ENCODE measurements around the gene DISP2.

Gene DISP2

DNA sequence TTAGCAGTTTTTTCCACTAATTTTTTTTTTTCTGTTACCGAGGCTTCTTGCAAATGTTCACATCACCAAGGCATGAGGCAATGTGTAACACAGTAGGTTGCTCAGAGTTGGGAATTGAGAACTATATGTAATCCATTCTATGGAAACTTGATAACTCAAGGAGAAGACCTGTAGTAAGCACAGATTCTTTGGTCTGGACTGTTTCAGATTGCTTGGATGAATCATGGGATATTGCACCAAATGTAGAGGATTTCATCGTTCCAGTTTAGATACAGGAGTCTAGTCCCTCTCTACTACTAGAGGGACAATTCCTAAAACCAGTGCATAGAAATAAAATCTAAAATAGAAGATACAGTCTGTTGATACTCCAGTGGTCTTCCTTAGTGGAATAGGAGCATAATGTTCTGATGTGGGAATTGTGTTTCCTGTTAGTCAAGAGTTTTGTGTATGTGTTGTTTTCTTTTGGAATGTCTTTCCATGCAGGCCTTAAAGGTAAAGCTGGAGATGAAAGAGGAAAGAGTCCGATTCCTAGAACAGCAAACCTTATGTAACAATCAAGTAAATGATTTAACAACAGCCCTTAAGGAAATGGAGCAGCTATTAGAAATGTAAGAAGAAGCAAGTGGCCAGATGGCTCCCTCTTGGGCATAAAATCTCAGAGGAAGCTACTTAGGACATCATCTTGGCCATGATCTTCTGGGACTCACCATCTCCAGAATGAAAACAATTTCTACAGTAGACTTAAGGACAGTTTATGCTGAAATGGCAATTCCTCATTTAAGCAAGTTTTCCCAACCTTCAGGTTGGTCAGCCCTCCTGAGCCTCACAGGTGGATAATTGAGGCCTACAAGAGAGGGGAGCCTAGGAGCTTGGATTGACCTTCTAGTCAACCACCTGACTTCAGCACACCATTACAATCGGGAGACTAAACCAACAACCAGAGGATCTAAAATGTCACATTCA is 35.2 kb downstream of the DISP2 start:
- no peak for DNase-seq

DNA sequence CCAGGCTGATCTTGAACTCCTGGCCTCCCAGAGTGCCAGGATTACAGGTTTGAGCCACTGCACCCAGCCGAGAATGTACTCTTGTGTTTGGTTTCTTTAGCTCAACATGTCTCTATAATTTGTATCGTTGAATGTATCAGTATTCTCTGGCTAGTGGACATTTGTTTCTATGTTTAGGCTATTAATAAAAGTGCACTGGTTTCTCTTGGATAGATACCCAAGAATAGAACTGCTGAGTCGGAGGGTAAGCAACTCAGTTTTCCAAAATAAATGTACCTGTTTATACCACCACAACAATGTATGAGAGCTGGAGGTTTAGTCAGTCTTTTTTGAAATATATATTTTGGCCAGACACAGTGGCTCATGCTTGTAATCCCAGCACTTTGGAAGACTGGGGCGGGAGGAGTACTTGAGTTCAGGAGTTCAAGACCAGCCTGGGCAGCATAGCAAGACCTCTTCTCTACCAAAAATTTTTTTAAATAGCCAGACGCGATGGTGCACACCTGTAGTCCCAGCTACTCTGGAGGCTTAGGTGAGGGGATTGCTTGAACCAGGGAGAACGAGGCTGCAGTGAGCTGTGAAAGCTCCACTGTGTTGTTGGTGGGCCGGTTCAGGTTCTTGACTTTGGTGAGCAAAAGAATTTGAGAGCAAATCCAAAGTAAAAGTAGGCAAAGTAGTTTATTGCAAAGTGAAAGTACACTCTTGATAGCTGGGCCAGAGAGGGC is 39.8 kb downstream of the DISP2 start:
- DNase-seq = no peak

DNA sequence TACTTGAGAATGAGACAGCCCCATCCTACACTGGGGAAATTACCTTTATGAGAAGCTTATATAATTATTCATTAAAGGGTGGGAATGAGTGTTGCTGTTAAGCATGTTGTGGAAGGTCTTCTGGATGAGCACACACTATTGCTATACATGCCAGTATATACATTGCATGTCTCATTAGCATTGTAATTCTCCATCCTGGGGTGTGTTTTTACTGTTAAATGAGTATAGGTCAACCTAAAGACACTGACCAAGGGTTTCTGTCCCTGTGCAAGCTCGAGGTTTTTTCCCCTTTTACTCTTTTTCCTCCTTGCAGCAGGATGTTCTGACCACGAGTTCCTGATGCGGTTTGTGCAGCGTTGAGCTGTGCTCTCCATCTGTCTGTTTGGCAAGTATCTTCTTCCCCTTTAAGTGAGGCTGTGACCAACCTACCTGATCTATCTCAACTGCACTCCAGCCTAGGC is 40.4 kb downstream of the DISP2 start:
- peak; percentile 12 for DNase-seq

DNA sequence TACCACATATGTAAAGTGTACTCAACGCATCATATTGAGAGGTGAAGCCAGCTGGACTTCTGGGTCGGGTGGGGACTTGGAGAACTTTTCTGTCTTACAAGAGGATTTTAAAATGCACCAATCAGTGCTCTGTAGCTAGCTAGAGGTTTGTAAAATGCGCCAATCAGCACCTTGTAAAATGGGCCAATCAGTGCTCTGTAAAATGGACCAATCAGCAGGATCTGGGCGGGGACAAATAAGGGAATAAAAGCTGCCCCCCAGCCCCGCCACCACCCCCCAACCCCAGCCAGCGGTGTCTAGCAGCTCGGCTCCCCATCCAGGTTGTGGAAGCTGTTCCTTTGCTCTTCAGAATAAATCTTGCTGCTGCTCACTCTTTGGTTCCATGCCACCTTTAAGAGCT is 41.4 kb downstream of the DISP2 start:
- no peak for DNase-seq

DNA sequence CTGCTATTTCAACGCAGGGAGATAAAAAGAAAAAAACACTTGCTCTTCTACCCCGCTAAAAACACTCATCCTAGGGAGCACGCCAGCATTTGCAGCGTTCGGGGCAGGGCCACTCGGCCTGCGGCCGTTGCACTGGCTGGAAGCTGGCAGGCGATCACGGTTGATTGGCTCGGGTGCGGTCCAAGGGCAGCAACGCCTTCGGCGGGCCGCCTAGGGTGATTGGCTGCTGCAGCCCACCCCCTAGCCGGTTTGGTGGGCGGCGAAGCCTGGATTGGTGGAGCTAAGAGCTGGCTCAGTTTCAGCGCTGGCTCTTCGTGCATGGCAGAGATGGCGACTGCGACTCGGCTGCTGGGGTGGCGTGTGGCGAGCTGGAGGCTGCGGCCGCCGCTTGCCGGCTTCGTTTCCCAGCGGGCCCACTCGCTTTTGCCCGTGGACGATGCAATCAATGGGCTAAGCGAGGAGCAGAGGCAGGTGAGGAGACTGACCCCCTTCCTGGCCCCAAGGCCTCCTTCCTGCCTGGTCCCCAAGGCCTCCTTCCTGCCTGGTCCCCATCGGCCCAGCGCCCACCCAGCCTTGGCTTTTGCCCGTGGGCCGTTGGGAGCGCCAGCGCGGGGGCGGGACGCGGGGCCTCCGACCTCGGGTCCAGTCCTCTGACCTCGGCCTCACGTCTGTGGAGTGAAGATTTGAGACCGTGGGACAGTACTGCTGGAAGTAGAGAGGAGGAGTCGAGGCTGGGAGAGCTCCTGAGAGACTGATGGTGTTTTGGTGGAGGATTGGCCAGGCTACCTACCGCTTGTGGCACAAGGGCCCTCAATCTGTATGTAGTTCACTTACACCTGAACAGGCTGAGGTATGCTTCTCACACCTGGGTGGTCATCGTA is 47.7 kb downstream of the DISP2 start, which contains the start of gene IVD:
Gene IVD (plus strand): TSS at position 295 of the 881 bp plus-strand sequence. CDS start 33 bp downstream, at position 328.
- DNase-seq = peak; percentile 79

DNA sequence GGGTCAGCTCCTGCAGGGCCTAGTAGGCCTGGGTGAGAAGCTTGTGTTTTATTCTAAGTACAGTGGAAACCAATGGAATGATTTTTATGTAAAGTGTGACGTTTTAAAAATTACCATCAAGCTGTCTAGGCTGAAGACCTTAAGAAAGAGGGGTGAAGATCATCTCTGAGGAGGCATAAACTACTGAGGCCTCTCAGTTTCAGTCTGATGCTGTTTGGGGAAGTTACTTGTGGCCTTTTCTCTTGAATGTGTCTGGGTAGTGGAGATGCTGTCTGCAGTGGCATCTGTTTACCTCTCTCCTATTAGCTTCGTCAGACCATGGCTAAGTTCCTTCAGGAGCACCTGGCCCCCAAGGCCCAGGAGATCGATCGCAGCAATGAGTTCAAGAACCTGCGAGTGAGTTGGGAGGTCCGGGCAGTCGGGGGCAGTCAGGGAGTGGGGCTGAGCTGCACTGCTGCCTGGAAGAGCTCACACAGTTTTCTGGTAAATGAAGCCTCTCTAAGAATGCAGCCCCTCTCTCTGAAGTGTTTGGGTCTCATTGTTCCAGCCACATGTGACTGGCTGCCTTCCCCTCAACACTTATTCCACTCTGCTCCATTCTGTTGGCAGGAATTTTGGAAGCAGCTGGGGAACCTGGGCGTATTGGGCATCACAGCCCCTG is 49.4 kb downstream of the DISP2 start:
- no peak for DNase-seq

DNA sequence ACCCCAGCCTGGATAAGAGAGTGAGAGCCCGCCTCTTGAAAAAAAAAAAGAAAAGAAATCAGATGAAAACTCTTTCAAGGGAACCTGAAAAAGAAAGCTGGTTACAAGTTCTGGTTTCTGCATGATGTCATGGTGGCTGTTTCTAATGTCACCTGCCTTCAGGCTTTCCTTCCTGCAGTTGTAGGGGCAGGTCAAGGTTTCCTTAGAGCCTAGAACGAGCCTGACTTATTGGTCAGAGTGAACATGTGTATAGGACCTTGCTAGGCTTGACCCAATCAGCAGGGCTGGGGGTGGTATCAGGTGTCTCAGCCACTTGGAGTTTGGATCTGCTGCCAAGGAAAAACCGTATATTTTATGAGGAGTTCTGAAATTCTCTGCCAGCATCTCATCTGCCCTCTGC is 51.3 kb downstream of the DISP2 start:
- DNase-seq = no peak

DNA sequence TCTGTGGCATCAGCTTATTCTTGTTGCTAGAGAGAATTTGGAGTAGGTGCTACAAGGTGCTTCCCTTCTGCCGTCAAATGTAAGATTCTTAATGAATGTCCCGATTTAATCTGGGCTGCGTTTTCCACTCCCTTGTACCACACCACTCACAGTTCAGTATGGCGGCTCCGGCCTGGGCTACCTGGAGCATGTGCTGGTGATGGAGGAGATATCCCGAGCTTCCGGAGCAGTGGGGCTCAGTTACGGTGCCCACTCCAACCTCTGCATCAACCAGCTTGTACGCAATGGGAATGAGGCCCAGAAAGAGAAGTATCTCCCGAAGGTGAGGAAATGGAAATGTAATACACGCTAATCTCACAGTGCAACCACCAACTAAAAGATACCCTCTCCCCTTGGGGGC is 52.5 kb downstream of the DISP2 start:
- DNase-seq = no peak

DNA sequence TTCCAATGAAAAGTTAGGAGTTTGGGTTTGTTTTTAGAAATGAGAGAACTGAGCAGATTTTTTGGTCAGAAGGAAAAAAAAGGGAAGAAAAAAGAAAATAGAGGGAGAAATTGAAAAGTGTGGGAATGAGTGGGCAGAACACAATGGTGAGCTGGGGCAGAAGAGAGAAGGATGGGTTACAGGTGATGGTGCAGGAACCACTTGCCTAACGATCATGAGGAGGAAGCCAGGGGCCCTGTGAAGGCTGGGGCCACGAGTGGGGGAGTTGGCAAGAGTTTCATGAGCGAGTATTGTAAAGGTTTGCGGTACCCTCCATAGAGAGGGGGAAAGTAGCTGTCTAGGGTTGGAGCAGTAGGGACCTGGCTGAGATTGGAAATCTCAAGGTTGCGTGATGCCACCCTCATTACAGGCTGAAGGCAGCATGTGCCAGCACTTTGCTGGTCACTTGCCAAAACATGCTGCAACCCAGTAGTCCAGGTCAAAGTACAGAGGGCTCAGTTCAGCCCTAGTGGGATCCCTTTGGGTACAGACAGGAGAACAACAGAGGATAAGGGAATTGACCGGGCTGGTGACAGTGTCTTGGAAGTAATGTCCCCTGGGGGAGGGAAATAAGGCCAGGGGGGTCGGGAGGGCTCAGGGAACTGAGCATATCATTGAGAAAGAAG is 54.2 kb downstream of the DISP2 start:
- no peak for DNase-seq

DNA sequence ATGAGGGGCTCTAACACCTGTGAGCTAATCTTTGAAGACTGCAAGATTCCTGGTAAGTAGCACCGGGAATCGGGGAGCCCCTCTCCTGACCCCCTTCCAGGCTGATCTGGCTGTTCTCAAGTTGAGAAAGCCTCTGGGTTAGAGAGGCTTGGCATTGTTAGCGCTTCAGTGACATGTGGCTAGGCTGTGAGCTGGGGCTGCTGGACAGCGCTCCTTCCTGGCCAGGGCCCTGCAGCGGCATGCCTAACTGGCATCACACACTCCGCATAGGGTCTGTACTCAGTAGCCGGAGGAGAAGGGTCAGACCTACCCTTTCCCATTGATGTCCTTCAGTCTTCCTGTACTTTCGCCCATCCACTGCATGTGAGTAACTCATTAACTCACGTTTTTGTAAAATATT is 55.0 kb downstream of the DISP2 start:
- DNase-seq = no peak

DNA sequence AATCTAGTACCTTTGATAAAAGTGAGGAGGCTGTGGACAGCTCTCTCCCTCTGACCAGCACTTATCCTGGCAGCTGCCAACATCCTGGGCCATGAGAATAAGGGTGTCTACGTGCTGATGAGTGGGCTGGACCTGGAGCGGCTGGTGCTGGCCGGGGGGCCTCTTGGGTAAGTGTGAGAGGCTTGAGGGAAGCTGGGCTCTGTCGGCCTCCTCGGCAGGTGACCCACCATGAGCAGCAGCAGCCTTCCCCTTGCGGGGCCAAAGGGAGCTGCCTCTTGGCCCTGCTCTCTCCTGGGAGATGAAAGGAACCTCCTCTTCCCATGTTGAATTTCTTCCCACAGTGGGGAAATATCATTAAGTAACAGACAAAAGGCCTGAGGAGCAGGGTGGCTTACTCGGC is 56.8 kb downstream of the DISP2 start:
- DNase-seq = no peak

DNA sequence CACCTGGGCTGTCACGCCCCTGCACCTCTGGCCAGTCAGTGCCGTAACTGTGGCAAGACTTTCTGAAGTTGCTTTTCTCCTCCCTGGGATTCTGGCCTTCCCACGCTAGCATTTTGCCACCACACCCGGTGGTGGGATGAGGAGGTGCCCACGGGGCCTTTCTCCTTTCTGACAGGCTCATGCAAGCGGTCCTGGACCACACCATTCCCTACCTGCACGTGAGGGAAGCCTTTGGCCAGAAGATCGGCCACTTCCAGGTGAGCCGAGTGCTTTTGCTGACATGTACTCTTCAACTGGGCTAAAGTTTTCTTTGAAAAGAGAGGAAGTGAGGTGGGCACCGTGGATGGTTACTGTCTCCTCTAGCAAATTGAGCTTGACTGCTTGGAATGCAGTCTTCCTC is 57.2 kb downstream of the DISP2 start:
- no peak for DNase-seq

DNA sequence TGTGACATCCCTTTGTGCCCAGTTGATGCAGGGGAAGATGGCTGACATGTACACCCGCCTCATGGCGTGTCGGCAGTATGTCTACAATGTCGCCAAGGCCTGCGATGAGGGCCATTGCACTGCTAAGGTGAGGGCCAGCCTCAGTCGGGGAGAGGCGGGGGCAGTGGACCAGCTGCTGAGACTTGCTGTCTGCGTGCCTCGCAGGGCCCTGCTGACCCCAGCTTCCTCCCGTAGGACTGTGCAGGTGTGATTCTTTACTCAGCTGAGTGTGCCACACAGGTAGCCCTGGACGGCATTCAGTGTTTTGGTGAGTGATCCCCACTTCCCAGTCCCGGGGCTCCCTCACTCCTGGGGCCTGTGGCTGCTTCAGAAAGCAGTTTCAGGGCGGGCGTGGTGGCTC is 58.0 kb downstream of the DISP2 start:
- no peak for DNase-seq

DNA sequence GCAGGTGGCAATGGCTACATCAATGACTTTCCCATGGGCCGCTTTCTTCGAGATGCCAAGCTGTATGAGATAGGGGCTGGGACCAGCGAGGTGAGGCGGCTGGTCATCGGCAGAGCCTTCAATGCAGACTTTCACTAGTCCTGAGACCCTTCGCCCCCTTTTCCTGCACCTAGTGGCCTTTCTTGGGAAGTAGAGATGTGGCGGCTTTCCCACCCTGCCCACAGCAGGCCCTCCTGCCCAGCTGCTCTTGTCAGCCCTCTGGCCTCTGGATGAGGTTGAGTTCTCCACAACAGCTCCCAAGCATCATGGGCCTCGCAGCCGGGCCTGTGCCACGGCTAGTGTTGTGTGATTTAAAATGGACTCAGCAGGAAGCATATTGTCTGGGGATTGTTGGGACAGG is 60.1 kb downstream of the DISP2 start:
- DNase-seq = no peak

DNA sequence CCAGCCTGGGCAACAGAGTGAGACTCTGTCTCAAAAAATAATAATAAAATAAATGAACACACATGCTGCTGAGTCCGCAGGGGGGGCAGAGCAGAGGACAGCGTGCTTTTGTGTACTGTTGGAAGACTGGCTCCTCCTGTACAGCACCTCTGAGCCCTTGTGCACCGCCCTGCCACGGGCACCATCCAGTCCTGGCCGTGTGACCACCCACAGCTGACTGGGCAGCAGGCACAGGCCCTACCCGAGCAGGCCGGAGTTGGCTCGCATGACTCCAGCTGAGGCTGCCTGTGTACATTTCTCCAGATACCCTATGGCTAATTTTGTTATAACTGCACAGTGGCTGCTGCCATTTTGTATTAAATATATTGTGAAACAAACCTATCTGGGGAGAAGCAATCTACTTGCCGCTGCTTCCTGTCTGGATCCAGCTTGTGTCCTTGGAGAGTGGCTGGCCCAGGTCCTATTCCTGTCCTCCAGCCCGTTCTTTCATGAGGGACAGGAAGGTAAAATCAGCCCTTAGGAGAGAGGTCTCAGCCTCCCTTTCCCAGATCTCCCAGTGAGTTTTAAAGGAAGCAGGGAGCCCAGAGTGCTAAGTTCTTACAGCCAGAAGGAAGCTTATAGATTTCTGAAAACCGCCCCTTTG is 62.2 kb downstream of the DISP2 start:
- no peak for DNase-seq

DNA sequence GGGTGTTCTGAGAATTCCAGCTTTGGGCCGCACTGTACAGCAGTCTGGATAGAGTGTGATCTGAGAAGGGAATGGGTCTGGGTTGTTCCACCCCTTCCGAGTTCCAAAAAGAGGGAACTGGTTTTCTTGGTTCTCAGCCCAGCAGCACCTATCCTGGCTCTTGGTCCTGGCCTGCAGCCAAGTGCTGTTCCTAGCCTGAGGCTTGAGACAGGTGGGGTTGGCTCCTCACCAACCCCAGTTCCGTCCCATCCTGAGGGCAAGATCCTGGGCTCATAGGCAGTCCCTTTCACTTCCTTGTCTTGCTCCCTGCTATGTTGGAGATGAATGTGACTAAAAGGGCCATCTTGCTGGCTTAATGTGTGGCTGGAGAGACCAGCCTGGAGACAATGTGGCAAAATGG is 62.8 kb downstream of the DISP2 start:
- DNase-seq = no peak

DNA sequence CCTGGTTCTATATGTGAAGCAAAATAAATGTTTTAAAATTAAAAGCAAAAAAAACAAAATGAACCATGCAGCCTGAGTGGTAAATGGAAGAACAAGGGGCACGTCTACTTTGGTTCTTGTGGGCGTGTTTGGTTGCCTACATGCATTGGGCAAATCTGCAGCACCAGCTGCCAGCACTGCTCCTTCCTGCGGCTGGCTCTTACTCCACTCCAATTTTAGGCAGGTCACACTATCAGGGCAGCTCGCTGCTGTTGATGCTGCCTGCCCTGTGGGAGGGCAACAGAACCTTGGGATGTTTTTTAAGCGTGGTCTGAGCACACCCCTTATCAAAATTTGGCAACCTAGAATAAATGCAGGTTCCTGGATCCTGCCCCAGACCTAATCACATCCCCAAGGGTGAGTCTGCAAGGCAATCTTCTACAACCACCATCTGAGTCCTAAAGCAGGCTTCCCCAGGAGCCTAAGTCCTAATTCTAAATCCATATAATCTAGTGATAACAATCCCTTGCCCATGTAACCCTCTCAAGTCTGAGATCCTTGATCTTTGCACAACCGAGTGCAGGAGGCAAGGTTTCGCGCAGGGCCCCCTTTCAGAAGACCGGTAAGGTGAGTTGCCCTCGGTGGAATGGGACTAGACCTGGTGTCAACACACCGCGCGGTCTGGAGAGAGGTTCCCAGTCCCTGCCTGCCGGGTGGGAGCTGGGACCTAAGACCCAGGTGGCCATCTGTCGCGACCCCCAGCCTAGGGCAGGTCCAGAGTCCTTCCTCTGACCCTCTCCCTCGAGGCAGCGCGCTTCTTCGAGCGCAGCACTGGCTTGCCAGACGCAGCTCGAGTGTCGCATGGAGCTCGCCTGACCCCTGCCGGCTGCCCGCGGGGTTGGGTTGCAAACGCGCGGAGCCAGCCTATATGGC is 63.5 kb downstream of the DISP2 start:
- no peak for DNase-seq

DNA sequence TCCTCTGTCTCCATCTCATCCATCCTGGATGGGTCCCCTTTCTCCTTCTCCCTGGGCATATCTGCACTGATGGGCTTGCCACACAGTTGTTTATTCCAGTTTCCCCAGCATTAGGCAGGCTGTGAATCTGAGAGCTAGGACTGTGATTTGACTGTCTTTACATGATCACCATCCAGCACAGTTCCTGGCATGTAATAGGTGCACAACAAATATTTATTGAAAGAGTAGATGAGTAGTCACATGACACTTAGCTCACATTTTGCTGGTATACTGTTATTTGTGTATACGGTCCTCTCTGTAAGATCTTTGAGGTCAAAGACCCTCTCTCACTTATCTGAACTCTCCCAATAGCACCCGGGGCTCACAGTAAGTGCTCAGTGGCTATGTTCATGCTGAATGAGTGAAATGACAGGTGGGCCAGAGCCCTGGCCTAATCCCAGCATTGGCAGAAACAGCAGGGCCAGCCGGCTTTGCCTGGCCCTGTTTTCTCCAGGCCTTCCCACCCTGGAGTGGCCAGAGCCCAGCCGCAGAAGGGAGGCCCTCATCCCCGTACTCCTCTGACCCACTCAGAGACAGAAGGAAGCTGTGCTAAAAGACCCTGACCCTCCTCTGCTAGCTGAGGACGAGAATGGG is 66.6 kb downstream of the DISP2 start:
- no peak for DNase-seq

DNA sequence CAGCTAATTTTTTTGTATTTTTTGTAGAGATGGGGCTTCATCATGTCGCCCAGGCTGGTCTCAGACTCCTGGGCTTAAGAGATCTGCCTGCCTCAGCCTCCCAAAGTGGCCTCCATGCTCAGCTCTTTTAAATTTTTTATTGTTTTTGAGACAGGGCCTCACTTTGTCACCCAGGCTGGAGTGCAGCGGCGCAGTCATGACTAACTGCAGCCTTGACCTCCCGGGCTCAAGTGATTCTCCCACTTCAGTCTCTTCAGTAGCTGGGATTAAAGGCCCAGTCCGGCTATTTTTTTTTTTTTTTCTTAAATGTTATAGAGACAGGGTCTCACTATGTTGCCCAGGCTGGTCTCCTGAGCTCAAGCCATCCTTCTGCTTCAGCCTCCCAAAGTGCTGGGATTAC is 67.7 kb downstream of the DISP2 start:
- no peak for DNase-seq

DNA sequence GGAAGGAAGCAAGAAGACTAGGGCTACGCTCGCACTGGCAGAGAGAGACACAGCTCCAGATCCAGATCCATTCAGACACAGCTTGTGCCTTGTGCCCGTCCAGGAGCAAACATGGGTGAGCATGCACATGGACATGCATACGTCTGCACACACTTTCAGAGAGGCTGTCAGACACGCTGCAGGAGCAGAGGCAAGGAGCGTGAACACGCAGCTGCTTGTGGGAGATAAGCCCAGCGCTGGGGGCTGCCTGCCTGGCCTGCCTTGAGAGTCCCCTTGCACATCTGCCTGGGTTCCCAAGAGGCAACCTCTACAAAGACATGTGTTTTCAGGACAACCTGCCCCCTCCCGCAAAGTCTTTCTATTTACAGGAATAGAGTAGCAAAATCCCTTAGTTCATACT is 69.2 kb downstream of the DISP2 start:
- DNase-seq = no peak
